Measurements from ENCODE around the gene GLCCI1.
"Not testable (repeated sequence)": the region's sequence is repeated elsewhere in the genome, so short reads cannot be mapped to it uniquely, and the experiment has no call there.

Gene GLCCI1

GRCh38 chr7:8051373-8051772, 82.8 kb downstream of the GLCCI1 start:
- no peak for DNase-seq (ENCODE audit: low read depth)

GRCh38 chr7:8051998-8052397, 83.4 kb downstream of the GLCCI1 start:
- no peak for DNase-seq (ENCODE audit: low read depth)

GRCh38 chr7:8052824-8053223, 84.2 kb downstream of the GLCCI1 start:
- DNase-seq (ENCODE audit: low read depth): no peak

GRCh38 chr7:8056439-8056838, 87.8 kb downstream of the GLCCI1 start:
- DNase-seq (ENCODE audit: low read depth): no peak

- DNase-seq (ENCODE audit: low read depth): no peak
Measured at GRCh38 chr7:8057566-8057965, 89.0 kb downstream of the GLCCI1 start.

- DNase-seq (ENCODE audit: low read depth): no peak
Measured at GRCh38 chr7:8058322-8058721, 89.7 kb downstream of the GLCCI1 start.

- no peak for DNase-seq (ENCODE audit: low read depth)
Measured at GRCh38 chr7:8058852-8059251, 90.3 kb downstream of the GLCCI1 start.

GRCh38 chr7:8060241-8060640, 91.6 kb downstream of the GLCCI1 start:
- DNase-seq (ENCODE audit: low read depth): no peak

- not testable (repeated sequence) for DNase-seq (ENCODE audit: low read depth)
Measured at GRCh38 chr7:8063300-8063699, 94.7 kb downstream of the GLCCI1 start.

- DNase-seq (ENCODE audit: low read depth): no peak
Measured at GRCh38 chr7:8063706-8064297, 95.2 kb downstream of the GLCCI1 start.

GRCh38 chr7:8064828-8065227, 96.2 kb downstream of the GLCCI1 start:
- DNase-seq (ENCODE audit: low read depth): no peak

- DNase-seq (ENCODE audit: low read depth): no peak
Measured at GRCh38 chr7:8065356-8065813, 96.8 kb downstream of the GLCCI1 start.

- DNase-seq (ENCODE audit: low read depth): no peak
Measured at GRCh38 chr7:8068892-8069686, 100.5 kb downstream of the GLCCI1 start.

- DNase-seq (ENCODE audit: low read depth): no peak
Measured at GRCh38 chr7:8070451-8071180, 102.0 kb downstream of the GLCCI1 start.

- DNase-seq (ENCODE audit: low read depth): no peak
Measured at GRCh38 chr7:8078418-8078817, 109.8 kb downstream of the GLCCI1 start.

GRCh38 chr7:8082762-8083161, 114.2 kb downstream of the GLCCI1 start:
- DNase-seq (ENCODE audit: low read depth): no peak

GRCh38 chr7:8084836-8085235, 116.2 kb downstream of the GLCCI1 start:
- DNase-seq (ENCODE audit: low read depth): no peak

- DNase-seq (ENCODE audit: low read depth): no peak
Measured at GRCh38 chr7:8085420-8085819, 116.8 kb downstream of the GLCCI1 start.

- DNase-seq (ENCODE audit: low read depth): no peak
Measured at GRCh38 chr7:8086239-8086638, 117.6 kb downstream of the GLCCI1 start.

GRCh38 chr7:8089036-8089780, 120.6 kb downstream of the GLCCI1 start:
- DNase-seq (ENCODE audit: low read depth): no peak

GRCh38 chr7:8092140-8092539, 123.5 kb downstream of the GLCCI1 start:
- DNase-seq (ENCODE audit: low read depth): no peak
